HG03571 (cell line): ENCODE data around the gene LRIT2.

ENCODE experiments used
- ATAC-seq: cut with Tn5 transposase; IDR thresholded peaks from one replicate; pipeline ENCODE4 v1.9.1; 2021; ENCODE audit not compliant: unreplicated experiment

LRIT2 gene

GRCh38 chr10:84243759-84244158, 18.4 kb upstream of the LRIT2 start:
- ATAC-seq = no peak

- ATAC-seq = no peak
Measured at GRCh38 chr10:84241185-84241790, 15.9 kb upstream of the LRIT2 start, which contains the start of gene LRIT1. Gene LRIT1, minus strand, starts transcription at chr10:84241546. Its CDS starts 107 bp downstream, at chr10:84241439.

GRCh38 chr10:84238909-84239308, 13.6 kb upstream of the LRIT2 start:
- no peak for ATAC-seq

- ATAC-seq = no peak
Measured at GRCh38 chr10:84237199-84238051, 12.1 kb upstream of the LRIT2 start.

- no peak for ATAC-seq
Measured at GRCh38 chr10:84236807-84237198, 11.5 kb upstream of the LRIT2 start.

GRCh38 chr10:84235096-84235495, 9.8 kb upstream of the LRIT2 start:
- ATAC-seq = no peak

- ATAC-seq = no peak
Measured at GRCh38 chr10:84234479-84234878, 9.1 kb upstream of the LRIT2 start.

GRCh38 chr10:84233940-84234339, 8.6 kb upstream of the LRIT2 start:
- ATAC-seq = no peak

- no peak for ATAC-seq
Measured at GRCh38 chr10:84232376-84232775, 7.0 kb upstream of the LRIT2 start.

GRCh38 chr10:84230359-84230758, 5.0 kb upstream of the LRIT2 start:
- ATAC-seq = no peak

GRCh38 chr10:84227810-84228209, 2.5 kb upstream of the LRIT2 start:
- no peak for ATAC-seq

- no peak for ATAC-seq
Measured at GRCh38 chr10:84226616-84227015, 1.3 kb upstream of the LRIT2 start.

GRCh38 chr10:84224411-84225028, 824 bp downstream of the LRIT2 start:
- no peak for ATAC-seq

- no peak for ATAC-seq
Measured at GRCh38 chr10:84221916-84222315, 3.4 kb downstream of the LRIT2 start.

GRCh38 chr10:84217746-84218145, 7.6 kb downstream of the LRIT2 start:
- no peak for ATAC-seq

- ATAC-seq = no peak
Measured at GRCh38 chr10:84216834-84217233, 8.5 kb downstream of the LRIT2 start.

GRCh38 chr10:84214612-84215235, 10.6 kb downstream of the LRIT2 start:
- peak; percentile 65 for ATAC-seq

- ATAC-seq = no peak
Measured at GRCh38 chr10:84214046-84214572, 11.2 kb downstream of the LRIT2 start.

GRCh38 chr10:84213076-84213475, 12.3 kb downstream of the LRIT2 start:
- ATAC-seq = no peak

- no peak for ATAC-seq
Measured at GRCh38 chr10:84212014-84212413, 13.3 kb downstream of the LRIT2 start.

GRCh38 chr10:84211566-84211965, 13.8 kb downstream of the LRIT2 start:
- ATAC-seq = no peak
